DOHH2 (cell line): Measurements from ENCODE around the gene SCRN1.

Experiments
- CTCF ChIP-seq: fragments of 200-600 bp; sonication (generic); IDR thresholded peaks from one replicate; pipeline ENCODE4 v1.5.1; 2014; ENCODE audit warnings: antibody characterized with exemption, mild to moderate bottlenecking, low read depth, low read length; ENCODE audit not compliant: poor library complexity, severe bottlenecking
- EZH2phosphoT487 ChIP-seq: fragments of 200-600 bp; sonication (generic); IDR thresholded peaks from 2 replicates; pipeline ENCODE4 v1.6.1; 2017; ENCODE audit warnings: borderline replicate concordance, mild to moderate bottlenecking, antibody characterized with exemption, low read length, moderate library complexity, mixed read lengths

- TF ChIP-seq CTCF = no peak
- no peak for TF ChIP-seq EZH2phosphoT487
These were observed 75.4 kb downstream of the SCRN1 start for GRCh38 chr7:29914180-29914579.
